CD4-positive, alpha-beta T cell treated with Interleukin-10 for 1 hour (primary cell): Measurements from ENCODE around the gene C17orf67.

Experiments used
- DNase-seq: peaks from one replicate; pipeline ENCODE4 v3.0.0-alpha.2; 2020

C17orf67 gene

DNA sequence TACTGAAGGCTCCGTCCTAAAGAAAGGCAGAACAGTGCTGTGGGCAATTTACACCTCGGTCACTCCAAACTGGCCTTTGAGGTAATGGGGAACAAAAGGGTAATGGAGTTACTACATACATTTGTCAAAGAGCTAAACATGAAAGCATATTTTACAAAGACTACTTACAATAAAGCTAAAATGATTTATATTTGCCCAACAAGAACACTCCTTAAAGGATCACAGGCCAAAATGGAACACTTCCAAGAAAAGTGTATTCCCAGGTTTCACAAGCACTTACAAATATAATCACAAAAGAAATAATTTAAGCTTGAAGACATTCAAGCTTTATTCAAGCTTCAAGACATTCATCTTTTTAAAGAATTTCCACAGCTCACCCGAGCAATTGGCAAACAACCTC is 29.3 kb downstream of the C17orf67 start:
- no peak for DNase-seq

DNA sequence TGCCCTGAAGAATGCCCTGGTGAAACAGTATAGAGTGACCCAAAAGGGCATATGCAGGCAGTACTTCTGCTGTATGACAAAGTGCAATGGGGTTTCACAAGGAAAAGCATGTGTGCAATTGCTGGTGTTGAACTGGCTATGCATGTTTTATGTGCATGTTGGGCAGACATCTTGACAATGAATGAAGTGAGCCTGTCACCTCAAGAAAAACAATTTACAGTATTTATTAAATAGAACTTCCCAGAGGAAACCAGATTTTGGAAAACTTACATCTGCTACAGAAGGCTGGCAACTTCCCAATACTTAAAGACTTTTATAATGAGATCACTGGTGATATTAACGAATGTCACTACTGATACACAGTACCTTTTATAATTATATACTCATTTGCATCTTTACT is 30.6 kb downstream of the C17orf67 start:
- no peak for DNase-seq

DNA sequence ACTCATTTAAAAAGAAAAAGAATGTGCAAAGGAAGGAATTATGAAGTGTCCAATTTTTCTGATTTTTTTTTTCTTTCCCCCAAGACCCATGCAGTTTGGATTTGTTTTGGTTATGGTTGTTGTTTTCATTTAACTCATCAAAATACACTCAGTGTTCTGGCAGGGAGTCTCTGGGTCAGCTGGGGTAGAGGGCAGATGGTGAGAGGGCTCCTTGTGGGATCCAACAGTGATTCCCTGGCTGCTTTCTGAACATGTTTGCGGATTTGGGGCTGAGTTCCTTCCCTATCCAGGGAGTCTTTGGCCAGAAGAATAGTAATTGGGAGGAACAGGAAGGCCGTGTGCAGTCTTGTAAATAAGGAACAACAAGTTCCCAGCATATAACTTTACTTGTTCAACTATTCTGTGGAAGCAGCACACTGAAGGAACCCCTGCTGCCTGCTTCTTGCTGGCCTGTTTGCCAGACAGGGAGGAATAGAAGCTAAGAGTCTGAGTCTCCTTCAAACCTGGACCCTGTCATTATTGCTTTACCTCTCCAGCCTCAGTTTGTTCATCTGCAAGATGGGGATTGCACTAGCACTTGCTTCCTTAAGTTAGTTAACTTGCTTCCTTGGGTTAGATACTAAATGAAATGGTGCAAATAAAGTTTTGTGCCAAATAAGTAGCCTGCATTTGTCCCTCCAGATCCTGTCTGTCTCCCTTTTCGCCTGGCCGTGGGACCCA is 32.1 kb downstream of the C17orf67 start:
- DNase-seq: no peak

DNA sequence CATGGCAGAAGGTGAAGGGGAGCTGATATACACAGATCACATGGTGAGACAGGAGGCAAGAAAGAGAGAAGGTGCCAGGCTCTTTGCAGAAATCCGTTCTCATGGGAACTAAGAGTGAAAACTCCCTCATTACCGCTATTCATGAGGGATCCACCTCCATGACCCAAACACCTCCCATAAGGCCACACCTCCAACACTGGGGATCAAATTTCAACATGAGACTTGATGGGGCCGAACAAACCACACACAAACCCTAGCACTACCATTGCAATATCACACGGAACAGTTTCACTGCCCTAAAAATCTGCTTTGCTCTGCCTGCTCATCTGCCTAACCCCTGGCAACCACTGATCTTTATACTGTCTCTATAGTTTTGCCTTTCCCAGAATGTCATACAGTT is 34.8 kb downstream of the C17orf67 start:
- DNase-seq: no peak

DNA sequence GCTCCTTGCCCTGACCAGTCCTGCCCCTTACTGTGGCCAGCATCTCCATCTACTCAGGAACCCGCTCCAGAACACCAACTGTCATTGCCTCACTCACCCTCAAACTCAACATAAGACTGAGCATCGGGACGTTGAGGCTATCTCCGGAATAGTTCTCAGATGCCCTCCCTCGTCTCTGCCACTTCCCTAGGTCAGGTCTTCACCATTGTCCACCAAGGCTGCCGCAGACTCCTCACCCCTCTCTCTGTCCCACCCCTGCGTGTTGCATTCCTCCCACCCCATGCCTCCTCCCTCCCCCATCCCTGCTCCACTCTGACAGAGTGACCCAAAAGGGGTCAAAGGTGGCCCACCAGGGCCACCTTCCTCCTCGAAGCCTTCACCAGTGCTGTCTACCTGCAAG is 37.2 kb downstream of the C17orf67 start:
- no peak for DNase-seq

DNA sequence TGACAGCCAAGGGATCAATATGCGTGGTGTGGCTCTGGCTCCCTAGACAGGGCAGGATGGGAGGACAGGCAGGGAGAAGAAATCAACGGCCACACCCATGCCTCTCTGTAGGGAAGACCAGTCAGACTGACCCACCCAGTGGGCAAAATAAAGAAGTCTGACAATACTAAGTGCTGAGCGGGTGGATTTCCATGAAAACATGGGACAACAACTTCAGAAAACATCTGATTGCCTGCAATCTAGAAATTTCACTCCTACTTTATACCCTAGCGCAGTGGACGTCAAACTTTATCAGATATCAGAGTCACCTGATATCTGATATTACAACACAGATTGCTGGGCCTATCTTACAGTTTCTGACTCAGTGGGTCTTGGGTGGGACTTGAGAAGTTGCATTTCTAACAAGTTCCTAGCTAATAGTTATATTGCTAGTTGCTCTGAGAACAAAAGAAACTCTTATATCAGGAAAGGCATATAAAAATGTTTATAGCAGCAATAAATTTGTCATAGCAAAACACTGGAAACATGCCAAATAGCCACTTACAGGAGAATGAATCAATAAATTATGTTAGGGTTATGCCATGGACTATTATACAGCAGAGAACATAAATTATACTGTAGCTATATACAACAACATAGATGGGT is 38.4 kb downstream of the C17orf67 start:
- DNase-seq: no peak

DNA sequence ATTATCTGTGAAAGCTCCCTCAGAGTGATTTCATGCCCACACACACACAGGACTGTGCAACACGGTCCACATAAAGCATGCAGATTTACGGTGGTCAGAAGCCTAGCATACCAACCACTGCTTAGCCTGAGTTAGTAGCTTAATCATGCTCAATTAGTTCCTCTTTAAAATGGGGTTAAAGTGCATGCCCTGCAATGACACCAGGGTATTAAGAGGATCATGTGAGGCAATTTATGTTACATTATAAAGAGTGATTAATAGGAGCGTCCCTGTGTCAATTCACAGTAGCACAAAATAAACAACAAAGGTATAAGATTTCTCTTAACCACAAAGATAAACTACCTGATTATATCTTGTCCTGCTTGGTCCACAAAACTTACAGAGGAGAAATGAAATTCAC is 39.8 kb downstream of the C17orf67 start:
- DNase-seq: no peak

DNA sequence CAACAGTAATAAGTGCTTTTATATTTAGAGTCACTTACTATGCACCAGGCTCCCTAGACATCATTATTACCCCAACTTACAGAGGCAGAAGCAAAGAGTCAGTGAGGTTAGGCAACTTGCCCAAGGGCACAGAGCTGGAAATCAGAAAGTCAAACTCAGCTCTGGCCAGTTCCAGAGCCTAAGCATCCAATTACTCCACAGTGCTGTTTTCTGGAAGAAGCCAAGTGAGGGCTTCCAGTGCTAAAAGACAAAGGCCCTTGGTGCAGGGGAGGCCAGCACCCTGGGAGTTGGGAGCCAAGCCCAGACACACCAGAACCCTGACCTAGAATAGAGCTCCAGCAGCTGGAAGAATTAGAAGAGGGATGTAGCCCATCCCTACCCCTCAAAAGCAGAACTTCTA is 40.2 kb downstream of the C17orf67 start:
- no peak for DNase-seq

DNA sequence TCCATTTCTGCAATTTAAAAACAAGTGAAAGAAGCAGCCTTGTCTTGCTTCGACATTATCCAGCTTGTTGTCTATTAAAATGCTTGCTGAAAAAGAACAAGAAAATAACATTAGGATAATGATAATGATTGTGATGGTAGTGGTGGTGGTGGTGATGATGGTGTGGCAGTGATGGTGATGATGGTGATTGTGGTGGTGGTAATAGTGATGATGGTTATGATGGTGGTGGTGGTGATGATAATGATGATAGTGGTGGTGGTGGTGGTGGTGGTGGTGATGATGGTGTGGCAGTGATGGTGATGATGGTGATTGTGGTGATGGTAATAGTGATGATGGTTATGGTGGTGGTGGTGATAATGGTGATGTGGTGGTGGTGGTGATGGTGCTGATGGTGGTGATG is 41.5 kb downstream of the C17orf67 start:
- DNase-seq: no peak

DNA sequence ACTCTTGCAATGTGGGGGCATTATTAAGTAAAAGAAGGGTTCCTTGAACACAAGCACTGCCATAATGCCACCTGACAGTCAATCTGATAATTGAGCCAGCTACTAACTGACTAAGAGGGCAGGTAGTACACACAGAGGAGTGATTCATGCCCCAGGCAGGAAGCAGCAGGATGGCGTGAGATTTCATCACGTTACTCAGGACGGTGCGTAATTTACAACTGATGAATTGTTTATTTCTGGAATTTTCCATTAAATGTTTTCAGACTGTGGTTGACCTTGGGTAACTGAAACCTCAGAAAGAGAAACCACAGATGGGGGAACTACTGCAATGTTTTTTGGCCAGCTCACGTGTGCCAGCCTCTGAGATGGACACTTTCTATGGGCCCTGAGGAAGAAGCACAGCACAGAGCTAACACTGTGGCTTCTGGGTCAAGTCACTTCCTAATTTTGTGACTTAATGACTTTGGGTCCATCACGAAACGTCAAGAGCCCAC is 46.7 kb downstream of the C17orf67 start:
- DNase-seq: peak; percentile 25

DNA sequence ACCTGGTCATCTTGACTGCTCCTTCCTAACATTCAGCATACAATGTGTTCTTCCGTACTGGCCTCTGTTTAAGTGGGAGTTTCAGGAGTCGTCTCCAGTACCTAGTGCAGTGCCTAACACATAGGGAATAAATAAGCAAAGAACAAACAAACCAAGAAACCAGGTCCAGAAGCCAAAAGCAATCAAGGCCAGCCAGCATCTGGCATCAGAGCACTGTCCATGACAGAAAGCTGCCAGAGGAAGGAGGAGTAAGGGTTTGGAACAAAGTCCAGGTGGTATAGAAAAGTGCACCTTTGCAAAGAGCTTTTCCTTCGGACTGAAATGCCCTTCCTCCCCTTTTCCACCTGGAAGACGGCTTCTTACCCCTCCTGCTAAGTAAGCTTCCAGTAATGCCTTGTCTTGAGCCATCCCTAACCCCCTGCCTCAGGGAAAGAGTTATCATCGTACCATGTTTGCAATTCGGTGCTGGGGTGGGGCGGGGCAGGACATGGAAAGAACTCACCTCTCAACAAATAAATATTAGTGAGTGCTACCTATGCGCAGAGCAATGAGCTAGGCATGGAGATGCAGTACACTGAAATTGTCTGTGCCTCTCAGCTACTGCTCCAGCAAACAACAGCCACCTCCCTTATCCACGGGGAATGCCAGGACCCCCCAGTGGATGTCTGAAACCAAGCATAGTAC is 47.6 kb downstream of the C17orf67 start:
- no peak for DNase-seq

DNA sequence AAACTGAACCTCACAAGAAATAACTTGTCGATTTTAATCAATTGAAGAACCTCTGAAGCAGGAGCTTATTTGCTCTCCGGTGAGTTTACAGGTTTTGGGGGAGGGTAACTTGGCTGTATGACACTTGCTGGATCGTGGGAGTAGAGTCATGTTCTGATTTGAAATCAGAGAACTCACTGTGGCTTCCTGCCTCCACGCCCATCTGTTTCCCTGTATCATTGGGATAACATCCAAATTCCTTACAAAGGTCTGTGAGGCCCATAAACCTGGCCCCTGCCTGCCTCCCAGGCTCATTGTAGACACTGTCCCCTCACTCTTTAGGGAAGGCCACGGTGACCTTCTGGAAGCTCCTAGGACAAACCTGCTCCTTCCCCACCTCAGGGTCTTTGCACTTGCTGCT is 48.3 kb downstream of the C17orf67 start:
- no peak for DNase-seq

DNA sequence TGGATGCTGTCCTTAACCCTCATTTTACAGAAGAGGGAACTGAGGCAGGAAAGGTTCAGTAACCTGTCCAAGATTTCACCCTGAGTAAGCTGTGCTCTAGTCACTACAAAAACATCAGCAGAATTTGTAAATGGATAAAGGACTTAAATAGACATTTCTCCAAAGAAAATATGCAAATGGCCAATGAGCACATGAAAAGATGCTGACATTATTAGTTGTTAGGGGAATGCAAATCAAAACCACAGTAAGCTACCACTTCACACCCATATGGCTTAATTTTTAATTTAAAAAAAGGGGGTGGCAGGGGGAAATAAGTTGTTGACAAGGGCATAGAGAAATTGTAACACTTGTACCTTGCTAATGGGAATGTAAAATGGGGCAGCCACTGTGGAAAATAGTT is 51.4 kb downstream of the C17orf67 start:
- DNase-seq: no peak

DNA sequence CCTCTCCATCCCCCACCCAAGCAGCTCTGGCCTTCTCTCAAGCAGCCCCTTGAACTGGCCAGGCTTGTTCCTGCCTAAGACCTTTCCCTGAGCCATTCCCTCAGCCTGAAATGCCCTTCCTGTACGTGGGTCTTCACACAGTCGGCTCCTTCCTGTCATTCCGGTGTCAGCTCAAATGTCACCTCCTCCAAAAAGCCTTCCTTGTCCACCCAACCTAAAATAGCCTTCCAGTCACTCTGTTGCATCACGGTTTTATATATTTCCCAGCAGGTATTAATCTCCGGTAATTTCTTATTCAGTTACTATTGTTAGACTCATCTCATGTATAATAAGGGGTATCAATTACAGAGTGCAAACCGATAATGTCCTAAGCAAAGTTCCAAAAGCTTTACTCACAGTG is 51.8 kb downstream of the C17orf67 start:
- no peak for DNase-seq

DNA sequence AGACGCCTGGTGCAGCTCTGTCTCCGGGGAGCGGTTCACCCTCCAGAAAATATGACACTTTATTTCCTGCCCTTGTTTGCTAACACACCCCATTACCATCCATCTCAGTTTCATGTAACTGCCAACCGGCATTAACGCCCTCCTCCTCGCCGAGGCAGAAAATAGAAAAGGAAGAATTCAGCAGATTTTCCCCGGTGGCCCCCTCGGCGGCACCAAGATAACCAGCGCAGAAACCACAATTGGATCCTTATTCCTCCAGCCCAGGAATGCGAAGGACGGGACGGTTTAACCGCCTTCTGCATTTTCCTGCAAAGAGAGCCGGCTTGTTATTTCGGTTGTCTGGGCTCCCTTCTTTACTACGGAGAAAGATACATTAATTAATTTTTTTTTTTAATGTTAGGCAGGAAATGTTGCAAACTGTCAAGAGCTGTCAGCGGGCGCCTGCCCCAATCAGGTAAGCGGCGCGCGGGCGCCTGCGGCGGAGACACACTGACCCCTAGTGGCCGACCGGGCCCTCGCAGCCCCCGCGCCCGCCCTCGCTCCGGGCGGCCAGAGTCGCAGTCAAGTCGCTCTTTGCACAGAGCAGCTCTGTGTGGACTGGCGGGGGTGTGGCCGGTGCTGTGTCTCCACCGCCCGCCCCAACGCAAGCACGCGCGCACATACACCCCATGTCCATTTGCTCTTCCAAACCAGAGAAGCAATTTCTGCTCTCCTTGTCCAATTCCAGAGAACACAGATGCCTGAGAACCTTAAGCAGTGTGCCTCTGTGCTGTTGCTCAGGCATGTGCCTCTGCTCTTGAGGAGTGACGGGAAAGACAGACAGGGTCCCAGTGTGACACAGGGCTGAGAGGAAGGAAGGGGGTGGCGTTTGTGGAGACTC is 53.6 kb downstream of the C17orf67 start:
- peak; percentile 86 for DNase-seq

DNA sequence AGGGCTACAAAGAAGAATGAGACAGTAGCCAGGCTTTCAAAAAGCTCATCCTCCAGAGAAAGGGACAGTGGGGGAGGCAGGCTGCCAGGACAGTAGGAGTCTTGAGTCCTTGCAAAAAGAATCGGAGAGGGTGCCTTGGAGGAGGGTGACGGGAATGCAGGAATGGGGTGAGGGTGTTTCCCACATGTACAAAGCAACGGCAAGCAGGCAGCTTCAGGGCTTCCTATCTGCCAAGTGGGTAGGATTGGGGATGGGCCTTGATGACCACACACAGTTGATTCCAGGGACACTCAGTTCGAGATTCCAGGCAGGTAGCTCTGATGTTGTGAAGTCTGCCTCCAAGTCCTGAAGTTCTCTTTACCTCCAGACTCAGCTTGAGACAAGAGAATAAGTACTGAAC is 54.4 kb downstream of the C17orf67 start:
- no peak for DNase-seq

DNA sequence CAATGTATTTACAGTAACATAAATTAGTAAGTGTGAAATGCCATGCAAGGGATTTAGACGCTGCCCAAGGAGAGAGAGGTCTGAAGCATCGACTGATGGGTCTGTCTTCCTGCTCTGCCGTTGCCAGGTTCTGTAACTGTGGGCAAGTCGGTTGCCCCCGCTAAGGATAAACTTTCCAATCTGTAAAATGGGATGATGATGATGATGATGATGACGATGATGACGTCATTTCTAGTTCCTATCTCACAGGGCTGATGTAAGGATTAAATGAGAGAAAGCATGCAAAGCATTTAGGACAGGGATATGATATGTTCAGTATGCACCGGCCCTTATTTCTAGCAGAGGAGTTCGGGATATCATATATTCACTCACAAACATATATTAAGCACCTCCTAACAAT is 54.8 kb downstream of the C17orf67 start:
- no peak for DNase-seq

DNA sequence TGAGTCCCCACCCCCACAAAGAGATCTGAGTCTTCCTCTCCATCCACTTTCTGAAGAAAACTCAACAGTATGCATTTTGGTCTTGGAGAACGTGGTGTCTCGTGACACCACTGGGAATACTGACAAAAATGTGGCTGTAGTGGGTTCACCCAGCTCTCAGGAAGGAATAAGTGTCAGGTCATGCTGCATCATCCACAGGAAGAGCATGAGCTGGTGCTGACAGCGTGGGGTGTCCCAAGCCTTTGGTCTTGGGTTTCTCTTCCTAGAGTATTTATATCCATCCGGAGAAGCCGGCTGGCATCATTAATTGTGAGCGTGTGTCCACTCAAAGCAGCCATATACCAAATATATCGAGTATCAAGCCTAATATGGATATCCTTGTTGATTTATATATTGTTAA is 55.9 kb downstream of the C17orf67 start:
- DNase-seq: no peak

DNA sequence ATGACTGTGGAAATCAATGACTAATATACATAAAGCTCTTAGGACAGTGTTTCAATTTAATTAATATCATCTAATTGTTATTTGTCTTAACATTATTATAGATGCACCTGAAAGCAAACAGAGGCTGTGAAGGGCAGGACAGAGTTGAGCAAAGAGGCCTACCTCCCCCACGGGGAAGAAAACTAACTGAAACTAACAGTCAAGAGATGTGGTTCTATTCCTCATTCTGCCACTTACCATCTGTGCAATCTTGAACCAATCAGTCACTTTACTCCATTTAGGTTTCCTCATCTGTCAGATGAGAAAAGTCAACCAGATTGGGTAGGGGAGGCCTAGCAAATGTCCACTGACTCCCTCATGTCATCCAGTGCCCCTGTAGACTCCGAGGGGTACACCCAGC is 59.1 kb downstream of the C17orf67 start:
- DNase-seq: no peak

DNA sequence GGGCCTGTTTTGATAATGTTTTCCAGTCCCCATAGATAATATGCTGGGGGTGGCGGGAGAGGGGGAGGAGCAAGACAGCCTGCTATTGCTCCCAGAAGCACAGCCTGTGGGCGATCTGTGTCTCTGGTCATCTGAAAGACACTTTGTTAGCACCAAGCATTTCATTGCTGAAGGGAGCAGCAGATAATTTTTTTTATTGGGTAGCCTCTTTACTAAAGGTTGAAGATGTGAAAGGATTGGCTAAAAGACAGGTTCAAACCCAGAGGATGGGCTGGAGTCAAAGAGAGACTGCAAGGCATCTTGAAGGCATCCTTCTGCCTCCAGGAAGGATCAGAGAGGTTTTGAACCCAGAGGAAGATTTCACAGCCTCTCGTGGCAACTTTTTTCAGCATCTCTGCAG is 60.6 kb downstream of the C17orf67 start:
- DNase-seq: no peak

DNA sequence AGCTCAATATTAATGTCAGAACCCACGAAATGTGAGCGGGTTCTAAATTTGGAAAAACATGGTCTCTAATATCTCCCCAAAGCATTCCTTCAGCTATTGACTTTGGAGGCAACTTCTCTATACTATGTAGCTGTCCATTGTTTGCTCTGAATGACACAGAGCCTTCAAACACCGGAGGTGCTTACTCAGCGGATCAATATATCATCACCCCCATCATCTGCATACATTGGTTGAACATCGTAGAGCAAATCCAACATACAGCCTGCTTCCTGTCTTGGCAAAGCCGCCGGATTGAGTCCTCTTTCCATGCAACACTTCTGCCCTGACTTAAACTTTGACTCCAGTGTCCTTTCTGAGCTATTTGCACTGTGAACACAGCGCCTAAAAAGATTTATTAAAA is 61.3 kb downstream of the C17orf67 start:
- DNase-seq: no peak

DNA sequence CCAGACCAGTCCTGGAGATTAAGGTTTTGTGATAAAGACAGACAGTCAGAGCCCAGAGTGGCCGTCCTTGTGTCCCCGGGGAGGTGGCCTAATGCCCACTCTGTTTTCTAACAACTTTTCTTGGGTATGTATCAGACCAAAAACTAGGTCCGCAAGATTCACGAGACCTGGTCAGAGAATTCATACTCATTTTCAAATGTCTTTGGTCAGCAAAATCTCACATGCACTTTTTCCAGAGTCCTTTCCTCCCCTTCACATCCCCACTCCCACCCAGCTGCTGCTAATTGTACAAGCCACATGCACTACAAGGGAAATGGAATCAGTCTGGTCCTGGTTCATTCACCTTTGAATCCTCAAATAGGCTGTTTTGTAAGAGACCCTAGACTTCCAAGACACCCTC is 61.7 kb downstream of the C17orf67 start:
- DNase-seq: no peak

DNA sequence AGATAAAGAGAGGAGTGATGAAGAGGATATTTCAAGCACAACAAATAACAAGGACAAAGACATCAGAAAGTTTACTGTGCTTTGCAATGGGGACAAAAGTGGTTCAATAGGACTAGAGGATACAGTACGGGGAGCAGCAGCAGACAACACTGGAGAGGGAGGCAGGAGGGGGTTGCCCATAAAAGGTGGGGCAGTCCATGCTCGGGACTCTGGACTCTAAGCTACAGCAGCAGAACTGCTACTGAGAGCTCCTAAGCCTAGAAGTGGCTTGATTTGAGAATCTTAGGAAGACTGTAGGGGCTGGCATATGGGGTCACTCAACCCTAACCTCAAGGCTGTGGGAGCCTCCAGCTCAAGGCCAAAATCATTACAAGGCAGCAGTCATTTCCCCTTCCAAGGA is 62.2 kb downstream of the C17orf67 start:
- DNase-seq: no peak
